HL-60/S4 treated with retinoic acid at 250 ng/mL for 4 days and 3 days (cell line): ENCODE data around the gene PDGFB.

ENCODE experiments used
- in situ Hi-C: fragments of 300-500 bp; cut with MboI; formaldehyde crosslinking; loops from 2 replicates; pipeline ENCODE4 v1.7.0; 2022; ENCODE audit warnings: low sequenced_read_pairs

Gene PDGFB

GRCh38 chr22:39208013-39208680 is 36.6 kb downstream of the PDGFB start:
- in situ Hi-C loops, result no loop called here

DNA sequence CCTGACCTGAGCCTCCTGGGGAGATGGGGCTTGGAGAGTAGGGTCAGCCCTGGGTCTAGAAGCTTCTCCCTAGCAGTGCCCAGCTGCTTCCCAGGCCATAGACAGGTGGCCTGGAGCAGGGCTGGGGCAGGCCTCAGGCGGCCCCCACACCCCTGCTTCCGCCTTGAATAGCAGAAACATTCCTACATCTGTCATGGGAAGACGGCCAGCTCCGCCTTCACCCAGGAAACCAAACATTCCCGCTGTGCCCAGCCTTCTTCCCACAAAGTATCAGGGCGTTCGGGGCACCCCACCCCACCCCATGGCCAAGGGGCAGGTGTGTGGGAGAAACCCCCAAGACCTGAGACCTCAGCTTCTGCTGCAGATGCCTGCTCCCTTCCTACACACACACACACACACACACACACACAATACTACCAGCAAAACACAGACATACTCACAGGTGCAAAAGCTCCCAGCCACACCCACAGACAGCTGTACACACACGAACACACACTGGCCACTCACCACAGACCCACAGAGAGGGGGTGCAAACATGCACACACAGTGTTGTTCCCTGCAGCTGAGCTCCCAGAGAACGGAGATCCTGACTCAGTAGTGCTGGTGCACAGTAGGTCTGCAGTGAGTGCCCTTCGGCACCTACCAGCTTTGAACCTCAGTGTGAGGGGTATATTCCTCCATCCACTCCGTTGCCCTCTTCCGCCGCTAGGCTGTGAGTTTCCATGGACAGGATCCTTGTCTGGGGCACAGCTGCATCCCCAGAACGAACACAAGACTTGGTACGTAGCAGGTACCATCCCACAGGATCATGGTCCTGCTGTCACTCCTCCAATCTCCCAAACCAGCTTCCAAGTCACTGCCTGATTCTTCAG is 37.4 kb downstream of the PDGFB start:
- in situ Hi-C loops, result no loop called here

DNA sequence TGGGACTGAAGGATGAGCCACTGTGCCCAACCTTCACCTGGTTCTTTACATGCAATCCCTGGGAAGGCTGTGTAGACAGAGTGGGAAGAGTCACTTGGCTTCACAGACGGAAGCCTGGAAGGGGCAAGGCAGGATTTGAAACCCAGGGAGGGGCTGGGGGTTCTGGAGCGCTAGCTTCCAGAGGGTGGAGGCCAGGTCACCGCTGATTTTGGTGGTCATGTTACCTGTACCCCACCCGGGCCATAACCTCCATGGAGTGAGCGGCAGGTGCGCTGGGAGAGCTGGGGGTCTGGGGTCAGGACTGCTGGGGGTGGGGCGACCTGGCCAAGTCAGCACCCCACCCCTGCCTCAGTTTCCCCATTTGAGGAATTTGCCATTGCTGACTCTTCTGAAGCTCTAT is 38.3 kb downstream of the PDGFB start:
- in situ Hi-C loops, result no loop called here

DNA sequence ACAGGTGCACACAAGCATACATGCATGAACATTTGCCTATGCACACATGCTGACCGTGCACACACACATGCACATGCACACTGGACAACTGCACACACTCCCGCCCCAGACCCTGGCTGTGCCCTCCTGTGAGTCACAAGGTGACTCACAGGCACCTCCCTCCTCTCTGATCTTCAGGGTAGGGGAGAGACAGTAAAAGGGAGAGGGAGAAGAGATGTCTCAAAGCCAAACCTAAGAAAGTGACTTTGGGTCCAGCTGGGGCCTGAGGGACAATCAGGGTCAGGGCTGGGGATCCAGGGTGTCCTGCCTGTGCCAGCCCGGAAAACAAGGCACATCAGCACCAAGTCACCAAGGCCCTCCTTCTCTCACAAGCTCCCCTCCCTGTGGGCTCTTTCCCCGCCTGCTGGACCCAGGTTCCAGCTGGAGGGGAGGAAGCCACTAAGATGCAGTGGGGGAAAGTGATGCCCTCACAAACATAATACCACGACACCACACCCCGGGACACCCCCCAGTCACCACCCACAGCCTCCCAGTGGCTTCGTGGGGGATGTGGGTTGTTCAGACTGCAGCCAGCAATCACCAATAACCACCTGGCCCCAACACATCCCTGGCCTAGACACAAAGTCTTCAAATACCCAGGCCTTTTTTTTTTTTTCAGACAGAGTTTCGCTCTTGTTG is 39.3 kb downstream of the PDGFB start:
- in situ Hi-C loops, result no loop called here

- in situ Hi-C loops, result no loop called here
Measured at GRCh38 chr22:39204216-39204615, 40.6 kb downstream of the PDGFB start.

GRCh38 chr22:39197578-39197977 is 47.2 kb downstream of the PDGFB start:
- in situ Hi-C loops, result no loop called here

- in situ Hi-C loops, result no loop called here
Measured at GRCh38 chr22:39194098-39194497, 50.7 kb downstream of the PDGFB start.

DNA sequence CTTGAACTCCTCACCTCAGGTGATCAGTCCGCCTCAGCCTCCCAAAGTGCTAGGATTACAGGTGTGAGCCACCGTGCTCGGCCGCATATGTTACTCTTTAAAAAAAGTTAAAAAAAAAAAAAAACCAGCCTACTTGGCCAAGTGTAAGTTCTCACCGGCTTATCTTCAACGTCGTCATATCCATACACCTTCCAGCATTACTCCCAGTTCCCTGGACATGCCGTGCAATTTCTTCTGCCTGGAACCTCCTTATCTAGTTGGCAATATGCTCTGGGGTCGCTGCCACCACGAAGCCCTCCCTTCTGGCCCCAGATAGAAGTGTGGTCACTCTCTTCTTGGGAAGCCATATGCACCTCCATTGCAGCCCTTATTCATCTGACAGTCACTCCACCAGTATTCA is 56.0 kb downstream of the PDGFB start:
- in situ Hi-C loops, result no loop called here

DNA sequence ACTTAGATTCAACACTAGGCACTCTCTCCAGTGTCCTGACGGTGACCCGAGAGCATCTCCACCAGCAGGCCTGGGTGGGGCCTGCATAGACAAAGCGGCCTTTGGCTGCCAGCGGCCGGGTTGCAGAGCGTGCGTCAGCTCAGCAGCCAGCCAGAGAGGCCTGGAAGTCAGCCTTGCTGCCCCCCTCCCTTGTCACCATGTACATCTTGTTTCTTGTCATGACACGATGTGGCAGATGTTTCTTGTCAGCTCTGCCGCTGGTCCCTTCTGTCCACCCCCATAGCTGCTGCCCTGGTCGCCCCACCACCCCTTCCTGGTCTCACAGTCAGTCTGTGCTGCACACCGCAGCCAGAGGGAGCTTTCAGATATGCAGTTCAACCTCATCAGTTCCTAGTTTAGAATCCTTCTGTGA is 59.2 kb downstream of the PDGFB start:
- in situ Hi-C loops, result no loop called here

GRCh38 chr22:39184586-39185577 is 59.9 kb downstream of the PDGFB start:
- in situ Hi-C loops, result no loop called here

GRCh38 chr22:39183991-39184585 is 60.7 kb downstream of the PDGFB start:
- in situ Hi-C loops, result no loop called here

DNA sequence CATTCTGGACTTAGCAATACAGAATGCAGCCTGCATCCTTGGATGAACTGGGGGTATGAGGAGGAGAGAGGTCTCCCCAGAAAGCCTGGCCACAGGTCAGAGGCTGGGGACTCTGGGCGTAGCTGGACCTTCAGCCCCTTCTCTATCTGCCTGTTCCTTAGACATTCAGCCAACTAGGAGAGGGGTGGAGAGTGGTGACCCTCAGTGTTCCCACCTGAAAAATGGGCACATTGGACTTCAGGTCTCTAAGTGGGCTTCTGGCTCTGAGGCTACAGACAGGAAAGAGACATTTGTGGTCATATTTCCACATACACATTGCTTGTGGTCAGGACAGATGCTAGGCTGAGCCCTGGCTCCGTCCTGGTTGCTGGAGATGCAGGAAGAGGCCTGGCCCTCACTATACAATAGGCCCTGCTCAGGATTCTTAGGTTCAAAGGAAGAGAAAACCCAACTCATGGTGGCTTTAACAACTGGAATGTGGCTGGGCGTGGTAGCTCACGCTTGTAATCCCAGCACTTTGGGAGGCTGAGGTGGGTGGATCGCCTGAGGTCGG is 62.2 kb downstream of the PDGFB start:
- in situ Hi-C loops, result no loop called here

DNA sequence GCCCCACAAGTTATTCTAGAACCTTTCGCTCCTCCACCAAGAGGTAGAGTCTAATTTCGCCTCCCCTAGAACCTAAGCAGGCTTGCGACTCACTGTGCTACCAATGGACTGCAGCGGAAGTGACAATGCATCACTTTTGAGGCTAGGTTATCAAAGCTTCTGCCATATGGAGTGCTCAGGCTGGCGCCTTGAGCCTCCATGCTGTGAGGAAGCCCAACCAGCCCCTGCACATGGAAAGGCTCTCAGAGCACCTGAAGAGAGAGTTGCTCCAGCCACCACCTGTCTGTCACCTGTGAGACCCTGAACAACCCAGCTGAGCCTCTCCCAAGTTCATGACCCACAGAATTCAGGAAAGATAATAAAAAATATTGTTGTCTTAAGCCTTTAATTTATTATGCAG is 63.0 kb downstream of the PDGFB start:
- in situ Hi-C loops, result no loop called here

DNA sequence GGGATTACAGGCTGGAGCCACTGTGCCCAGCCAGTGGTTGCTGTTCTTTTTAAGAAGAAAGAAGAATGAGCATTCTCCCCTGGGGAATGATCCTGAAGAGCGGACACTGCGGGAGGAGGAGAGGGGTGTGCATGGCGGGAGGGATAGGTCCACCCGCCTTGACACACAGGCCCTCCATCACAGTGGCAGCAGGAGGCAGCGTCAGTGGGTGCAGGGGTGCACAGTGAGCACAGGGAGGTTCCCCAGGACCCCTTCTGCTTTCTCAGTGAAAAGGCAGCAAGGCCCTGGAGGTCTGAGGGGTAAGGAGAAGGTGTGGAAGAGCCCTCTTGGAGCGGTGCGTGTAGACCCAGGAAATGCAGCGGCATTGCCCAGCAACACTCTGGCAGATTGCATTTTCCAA is 63.4 kb downstream of the PDGFB start:
- in situ Hi-C loops, result no loop called here

- in situ Hi-C loops, result loop anchor here (5.0 kb wide), 1 partner anchor 132 kb away; no protein-coding TSS in a partner anchor
Measured at GRCh38 chr22:39179841-39180335, 64.9 kb downstream of the PDGFB start.

GRCh38 chr22:39179401-39179827 is 65.4 kb downstream of the PDGFB start:
- in situ Hi-C loops, result loop anchor here (5.0 kb wide), 1 partner anchor 133 kb away; no protein-coding TSS in a partner anchor

GRCh38 chr22:39178206-39179111 is 66.3 kb downstream of the PDGFB start:
- in situ Hi-C loops, result loop anchor here (5.0 kb wide), 1 partner anchor 134 kb away; no protein-coding TSS in a partner anchor

DNA sequence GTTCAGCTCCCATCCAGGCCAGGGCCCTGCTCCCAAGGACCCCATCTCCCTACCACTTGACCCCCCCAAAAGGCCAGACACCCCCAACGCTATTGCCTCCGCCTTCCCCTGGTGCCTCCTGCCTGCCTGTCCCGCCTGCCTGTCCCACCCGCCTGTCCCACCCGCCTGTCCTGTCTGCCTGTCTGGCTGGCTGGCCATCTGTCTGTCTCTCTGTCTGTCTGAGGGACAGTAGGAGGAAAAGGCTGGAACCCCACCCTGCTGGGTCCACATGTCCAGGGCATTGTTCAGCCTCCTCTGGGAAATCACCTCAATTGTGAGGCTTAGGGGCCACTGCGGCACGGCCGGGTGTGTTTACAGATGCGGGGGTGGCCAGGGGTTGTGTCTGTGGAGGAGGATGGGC is 67.0 kb downstream of the PDGFB start:
- in situ Hi-C loops, result loop anchor here (5.0 kb wide), 1 partner anchor 135 kb away; no protein-coding TSS in a partner anchor
